ACC112 (cell line): Measurements from ENCODE around the gene TOB1.
"Not testable (repeated sequence)": the region's sequence is repeated elsewhere in the genome, so short reads cannot be mapped to it uniquely, and the experiment has no call there.

Experiments used
- H2AFZ ChIP-seq: fragments of 200-600 bp; sonication (generic); one replicate; pipeline ENCODE4 v1.6.0; 2017; ENCODE audit warnings: antibody characterized with exemption, low read length; ENCODE audit not compliant: unreplicated experiment
- H3K27ac ChIP-seq: fragments of 200-600 bp; sonication (generic); 2 replicates; pipeline ENCODE4 v1.5.1; 2014; ENCODE audit warnings: low read depth, mild to moderate bottlenecking, antibody characterized with exemption, low read length, moderate library complexity
- H3K27me3 ChIP-seq: fragments of 200-600 bp; sonication (generic); 2 replicates; pipeline ENCODE4 v1.6.1; 2014; ENCODE audit warnings: mild to moderate bottlenecking, antibody characterized with exemption, low read length, moderate library complexity, mixed read lengths; ENCODE audit not compliant: insufficient read depth
- H3K36me3 ChIP-seq: fragments of 200-600 bp; sonication (generic); 2 replicates; pipeline ENCODE4 v1.6.1; 2016; ENCODE audit warnings: mild to moderate bottlenecking, antibody characterized with exemption, low read length, moderate library complexity, mixed read lengths; ENCODE audit not compliant: insufficient read depth
- H3K4me1 ChIP-seq: fragments of 200-600 bp; sonication (generic); one replicate; pipeline ENCODE4 v1.6.1; 2016; ENCODE audit warnings: low read length, mixed read lengths; ENCODE audit not compliant: insufficient read depth, unreplicated experiment, control insufficient read depth
- H3K4me3 ChIP-seq: fragments of 200-600 bp; sonication (generic); 2 replicates; pipeline ENCODE4 v1.5.1; 2014; ENCODE audit warnings: mild to moderate bottlenecking, low read depth, low read length
- H3K79me2 ChIP-seq: fragments of 200-600 bp; sonication (generic); one replicate; pipeline ENCODE4 v1.6.0; 2016; ENCODE audit warnings: low read length; ENCODE audit not compliant: control insufficient read depth, unreplicated experiment, insufficient read depth

Gene TOB1

GRCh38 chr17:50866950-50867362 lies 802 bp upstream of the TOB1 start:
- Histone ChIP-seq H3K79me2 (peaks cover 32% of the 10 kb centered on the region), H3K4me1 (peaks cover 19% of the 10 kb centered on the region), H3K27ac (peak overlapping the region; percentile 92), H2AFZ (peak overlapping the region; percentile 76), H3K27me3 (no peaks in the 10 kb centered on the region), H3K4me3 (peak overlapping the region; percentile 100), H3K36me3 (peaks cover 7% of the 10 kb centered on the region)

GRCh38 chr17:50865868-50866260 lies 290 bp downstream of the TOB1 start:
- Histone ChIP-seq H3K4me3 (peak overlapping the region; percentile 100), H3K27me3 (no peaks in the 10 kb centered on the region), H3K79me2 (peaks cover 32% of the 10 kb centered on the region), H2AFZ (peak overlapping the region; percentile 42), H3K4me1 (peaks cover 19% of the 10 kb centered on the region), H3K36me3 (peaks cover 14% of the 10 kb centered on the region), H3K27ac (peak overlapping the region; percentile 79)

GRCh38 chr17:50865060-50865867 lies 890 bp downstream of the TOB1 start:
- Histone ChIP-seq H3K4me1 (peaks cover 19% of the 10 kb centered on the region), H3K27ac (peak overlapping the region; percentile 79), H3K79me2 (peaks cover 32% of the 10 kb centered on the region), H3K4me3 (peak overlapping the region; percentile 100), H3K27me3 (no peaks in the 10 kb centered on the region), H3K36me3 (peaks cover 14% of the 10 kb centered on the region), H2AFZ (peak overlapping the region; percentile 42)

- Histone ChIP-seq H3K79me2 (peaks cover 32% of the 10 kb centered on the region), H2AFZ (no peak overlapping the region), H3K27me3 (no peaks in the 10 kb centered on the region), H3K4me1 (peaks cover 19% of the 10 kb centered on the region), H3K36me3 (peaks cover 14% of the 10 kb centered on the region), H3K27ac (peak overlapping the region; percentile 79), H3K4me3 (peak overlapping the region; percentile 100)
Observed at GRCh38 chr17:50864747-50865059, 1.5 kb downstream of the TOB1 start.

GRCh38 chr17:50863931-50864330 lies 2.2 kb downstream of the TOB1 start:
- H3K27ac ChIP-seq = peak overlapping the region; percentile 79; the same call in 1 of the 2 replicates
- H3K4me1 ChIP-seq = peaks cover 17% of the 10 kb centered on the region
- peak overlapping the region; percentile 100 for H3K4me3 ChIP-seq
- H3K27me3 ChIP-seq = no peaks in the 10 kb centered on the region
- H2AFZ ChIP-seq = no peak overlapping the region
- H3K79me2 ChIP-seq = peaks cover 32% of the 10 kb centered on the region
- H3K36me3 ChIP-seq = peaks cover 14% of the 10 kb centered on the region

- no peak overlapping the region for H2AFZ ChIP-seq
- H3K79me2 ChIP-seq = peaks cover 32% of the 10 kb centered on the region
- peak overlapping the region; percentile 100 for H3K4me3 ChIP-seq
- peaks cover 14% of the 10 kb centered on the region for H3K36me3 ChIP-seq
- peaks cover 12% of the 10 kb centered on the region for H3K4me1 ChIP-seq
- no peak overlapping the region for H3K27ac ChIP-seq
- no peaks in the 10 kb centered on the region for H3K27me3 ChIP-seq
Observed at GRCh38 chr17:50863221-50863843, 2.8 kb downstream of the TOB1 start.

- peaks cover 14% of the 10 kb centered on the region for H3K36me3 ChIP-seq
- no peaks in the 10 kb centered on the region for H3K27me3 ChIP-seq
- H3K4me1 ChIP-seq = peaks cover 9% of the 10 kb centered on the region
- H2AFZ ChIP-seq = no peak overlapping the region
- no peak overlapping the region for H3K27ac ChIP-seq
- peaks cover 32% of the 10 kb centered on the region for H3K79me2 ChIP-seq
- H3K4me3 ChIP-seq = no peak overlapping the region
Observed at GRCh38 chr17:50861822-50862528, 4.2 kb downstream of the TOB1 start.

- H3K4me3 ChIP-seq = no peak overlapping the region
- H2AFZ ChIP-seq = no peak overlapping the region
- H3K36me3 ChIP-seq = peaks cover 14% of the 10 kb centered on the region
- no peaks in the 10 kb centered on the region for H3K27me3 ChIP-seq
- H3K79me2 ChIP-seq = peaks cover 32% of the 10 kb centered on the region
- H3K27ac ChIP-seq = no peak overlapping the region
- H3K4me1 ChIP-seq = peaks cover 9% of the 10 kb centered on the region
Observed at GRCh38 chr17:50861334-50861676, 4.8 kb downstream of the TOB1 start.

GRCh38 chr17:50859727-50860126 lies 6.4 kb downstream of the TOB1 start:
- peaks cover 14% of the 10 kb centered on the region for H3K36me3 ChIP-seq
- not testable (repeated sequence) for H3K27ac ChIP-seq, H3K4me3 ChIP-seq, H2AFZ ChIP-seq, H3K27me3 ChIP-seq, H3K4me1 ChIP-seq
- peaks cover 20% of the 10 kb centered on the region for H3K79me2 ChIP-seq

- H3K27ac ChIP-seq = no peak overlapping the region
- peaks cover 8% of the 10 kb centered on the region for H3K4me1 ChIP-seq
- no peak overlapping the region for H2AFZ ChIP-seq
- peaks cover 14% of the 10 kb centered on the region for H3K36me3 ChIP-seq
- H3K27me3 ChIP-seq = no peaks in the 10 kb centered on the region
- H3K4me3 ChIP-seq = no peak overlapping the region
- H3K79me2 ChIP-seq = peaks cover 9% of the 10 kb centered on the region
Observed at GRCh38 chr17:50858486-50859225, 7.5 kb downstream of the TOB1 start.
